ENCODE measurements around the gene SCRT2. TPM values are rescaled to one million over a fixed set of nuclear protein-coding genes. Genes with fewer than 3 reads are reported as not detected.

SCRT2 gene
- total and polyA plus RNA-seq, 9 of the 15 experiments (the other 6 are each of a cell fraction or from before 2014, with no cell fraction given), result 0.04 to 0.75 (median 0.13) TPM; not detected in 2

- no peak for TF ChIP-seq MLX (CRISPR knock-in tag; conservative IDR thresholded peaks at IDR 0.05)
- TF ChIP-seq HMGN3 (IDR thresholded peaks at IDR 0.05; ENCODE audit: borderline replicate concordance, extremely low read depth, insufficient read length, low read depth, low read length), result no peak
- no peak for TF ChIP-seq ZNF280B (CRISPR knock-in tag; IDR thresholded peaks at IDR 0.05)
- TF ChIP-seq GTF3C2 (IDR thresholded peaks at IDR 0.05; ENCODE audit: borderline replicate concordance, extremely low read depth, insufficient read length), result no peak
- no peak for TF ChIP-seq ZBTB2 (IDR thresholded peaks at IDR 0.05)
- no peak for TF ChIP-seq ZFP36 (IDR thresholded peaks at IDR 0.05; ENCODE audit: low read depth, low read length, partially characterized antibody)
- TF ChIP-seq ARID1B (IDR thresholded peaks at IDR 0.05), result peak; percentile 17; the same call in 1 of the 2 replicates
- TF ChIP-seq SIN3A (IDR thresholded peaks at IDR 0.05; ENCODE audit: borderline replicate concordance in 2 of 2, control insufficient read depth in 1 of 2, low read depth in 2 of 2, low read length in 2 of 2), result no peak
- TF ChIP-seq ARID4B (CRISPR knock-in tag; IDR thresholded peaks at IDR 0.05), result no peak
- TF ChIP-seq ZNF592 (IDR thresholded peaks at IDR 0.05), result peak; percentile 49; the same call in 1 of the 2 replicates
Observed at GRCh38 chr20:688809-689212, 13.2 kb upstream of the SCRT2 start (continued).

Data from K562 (cell line).